HEK293 (cell line): ENCODE results near the gene TRAK1.

ENCODE experiments used
- CTCF ChIA-PET: fragments of 350-600 bp; formaldehyde crosslinking; extraction: SDS; loops from one replicate; lab custom pipeline; 2021; ENCODE audit warnings: antibody characterized with exemption; lab: Yijun Ruan, JAX
- POLR2A ChIA-PET: fragments of 300-600 bp; formaldehyde crosslinking; extraction: SDS; loops from one replicate; lab custom pipeline; 2020; ENCODE audit warnings: antibody characterized with exemption, inconsistent platforms; lab: Yijun Ruan, JAX
- H3K27ac ChIP-seq: fragments of 200-500 bp; sonication (Bioruptor generic); 2 replicates; pipeline ENCODE4 v1.5.1; 2014; ENCODE audit warnings: low read depth, low read length, control low read depth, inconsistent platforms; ENCODE audit errors: extremely low read depth
- H3K36me3 ChIP-seq, 2 experiments: fragments of 200-500 bp in 1 of 2; sonication (Bioruptor generic) in 1 of 2; 1 replicate in 1 of 2; 2 replicates in 1 of 2; pipeline ENCODE4 v1.5.1; 2014 to 2017; ENCODE audit warnings: inconsistent platforms in 2 of 2, low read length in 2 of 2; ENCODE audit not compliant: control insufficient read depth in 2 of 2, insufficient read depth in 1 of 2
- H3K4me1 ChIP-seq: fragments of 200-500 bp; sonication (Bioruptor generic); 2 replicates; pipeline ENCODE4 v1.5.1; 2014; ENCODE audit warnings: mild to moderate bottlenecking, low read length, inconsistent platforms; ENCODE audit not compliant: control insufficient read depth, insufficient read depth
- H3K4me3 ChIP-seq: 2 replicates; pipeline ENCODE4 v1.5.1; 2011; ENCODE audit warnings: low read depth, mild to moderate bottlenecking, control low read depth, low read length, moderate library complexity
- H3K9me3 ChIP-seq: fragments of 200-500 bp; sonication (Bioruptor generic); 2 replicates; pipeline ENCODE4 v1.5.1; 2014; ENCODE audit warnings: low read depth, low read length, inconsistent platforms; ENCODE audit not compliant: control insufficient read depth, insufficient read depth
- GLI4 ChIP-seq: fragments of 450-650 bp; formaldehyde crosslinking; IDR thresholded peaks from 2 replicates; pipeline ENCODE4 v1.5.1; 2016; ENCODE audit warnings: missing biosample characterization, missing genetic modification characterization
- KLF16 ChIP-seq: fragments of 450-650 bp; formaldehyde crosslinking; IDR thresholded peaks from 2 replicates; pipeline ENCODE4 v1.5.1; 2017; ENCODE audit warnings: missing biosample characterization, missing genetic modification characterization
- KLF7 ChIP-seq: fragments of 450-650 bp; formaldehyde crosslinking; IDR thresholded peaks from 2 replicates; pipeline ENCODE4 v1.5.1; 2016; ENCODE audit warnings: missing biosample characterization, missing genetic modification characterization, borderline replicate concordance
- SCRT1 ChIP-seq: fragments of 450-650 bp; formaldehyde crosslinking; IDR thresholded peaks from 2 replicates; pipeline ENCODE4 v1.5.1; 2016; ENCODE audit warnings: missing biosample characterization, missing genetic modification characterization, borderline replicate concordance
- SP7 ChIP-seq: fragments of 450-650 bp; formaldehyde crosslinking; IDR thresholded peaks from 2 replicates; pipeline ENCODE4 v1.5.1; 2016; ENCODE audit warnings: missing biosample characterization, missing genetic modification characterization
- TCF7L2 ChIP-seq: IDR thresholded peaks from 2 replicates; pipeline ENCODE4 v1.6.1; 2011; ENCODE audit warnings: low read depth, mild to moderate bottlenecking, inconsistent platforms, low read length, moderate library complexity, borderline replicate concordance
- ZBTB49 ChIP-seq: fragments of 450-650 bp; formaldehyde crosslinking; IDR thresholded peaks from 2 replicates; pipeline ENCODE4 v1.5.1; 2016; ENCODE audit warnings: missing biosample characterization, missing genetic modification characterization, low read depth
- ZIC2 ChIP-seq: fragments of 450-650 bp; formaldehyde crosslinking; IDR thresholded peaks from 2 replicates; pipeline ENCODE4 v1.5.1; 2016; ENCODE audit warnings: missing biosample characterization, missing genetic modification characterization
- ZNF133 ChIP-seq: fragments of 450-650 bp; formaldehyde crosslinking; IDR thresholded peaks from 2 replicates; pipeline ENCODE4 v1.5.1; 2016; ENCODE audit warnings: missing biosample characterization, missing genetic modification characterization
- ZNF211 ChIP-seq: fragments of 450-650 bp; formaldehyde crosslinking; IDR thresholded peaks from 2 replicates; pipeline ENCODE4 v1.5.1; 2016; ENCODE audit warnings: low read depth, missing biosample characterization, missing genetic modification characterization
- ZNF223 ChIP-seq: fragments of 450-650 bp; formaldehyde crosslinking; IDR thresholded peaks from 2 replicates; pipeline ENCODE4 v1.5.1; 2016; ENCODE audit warnings: missing biosample characterization, missing genetic modification characterization
- ZNF311 ChIP-seq: fragments of 450-650 bp; formaldehyde crosslinking; IDR thresholded peaks from 2 replicates; pipeline ENCODE4 v1.5.1; 2017; ENCODE audit warnings: missing biosample characterization, missing genetic modification characterization, borderline replicate concordance
- ZNF548 ChIP-seq: fragments of 450-650 bp; formaldehyde crosslinking; IDR thresholded peaks from 2 replicates; pipeline ENCODE4 v1.5.1; 2016; ENCODE audit warnings: missing biosample characterization, missing genetic modification characterization
- ZNF558 ChIP-seq: fragments of 450-650 bp; formaldehyde crosslinking; IDR thresholded peaks from 2 replicates; pipeline ENCODE4 v1.5.1; 2016; ENCODE audit warnings: missing biosample characterization, missing genetic modification characterization
- ZNF560 ChIP-seq: fragments of 450-650 bp; formaldehyde crosslinking; IDR thresholded peaks from 2 replicates; pipeline ENCODE4 v1.5.1; 2017; ENCODE audit warnings: missing biosample characterization, missing genetic modification characterization, borderline replicate concordance
- ZNF596 ChIP-seq: fragments of 450-650 bp; IDR thresholded peaks from 2 replicates; pipeline ENCODE4 v1.5.0; 2018; ENCODE audit warnings: missing biosample characterization, mild to moderate bottlenecking, missing genetic modification characterization, moderate library complexity
- ZNF639 ChIP-seq: fragments of 450-650 bp; formaldehyde crosslinking; IDR thresholded peaks from 2 replicates; pipeline ENCODE4 v1.5.1; 2016; ENCODE audit warnings: missing biosample characterization, missing genetic modification characterization
- ZNF658 ChIP-seq: fragments of 450-650 bp; formaldehyde crosslinking; IDR thresholded peaks from 2 replicates; pipeline ENCODE4; 2016; ENCODE audit warnings: missing biosample characterization, missing genetic modification characterization
- ZNF747 ChIP-seq: fragments of 450-650 bp; formaldehyde crosslinking; IDR thresholded peaks from 2 replicates; pipeline ENCODE4 v1.5.1; 2016; ENCODE audit warnings: missing biosample characterization, missing genetic modification characterization
- ZNF768 ChIP-seq: fragments of 450-650 bp; formaldehyde crosslinking; IDR thresholded peaks from 2 replicates; pipeline ENCODE4 v1.5.1; 2018; ENCODE audit warnings: missing biosample characterization, mild to moderate bottlenecking, missing genetic modification characterization
- ZNF777 ChIP-seq: fragments of 450-650 bp; formaldehyde crosslinking; IDR thresholded peaks from 2 replicates; pipeline ENCODE4 v1.5.1; 2017; ENCODE audit warnings: missing biosample characterization, missing genetic modification characterization, borderline replicate concordance
- ZSCAN16 ChIP-seq: fragments of 450-650 bp; formaldehyde crosslinking; IDR thresholded peaks from 2 replicates; pipeline ENCODE4 v1.5.1; 2016; ENCODE audit warnings: missing biosample characterization, missing genetic modification characterization
- TF ChIP-seq, protein P1 (sequence below): fragments of 450-650 bp; formaldehyde crosslinking; IDR thresholded peaks from 2 replicates; pipeline ENCODE4 v1.5.1; 2016; ENCODE audit warnings: missing biosample characterization, missing genetic modification characterization, borderline replicate concordance
- TF ChIP-seq, protein P2 (sequence below): sonication (generic); formaldehyde crosslinking; IDR thresholded peaks from 2 replicates; pipeline ENCODE4 v1.8.1; 2022; ENCODE audit warnings: mild to moderate bottlenecking, moderate library complexity, missing genetic modification reagents

The TRAK1 gene

GRCh38 chr3:42153039-42153438, 61.9 kb downstream of the TRAK1 start:
- TF ChIP-seq ZNF777 (no peak), ZNF133 (no peak), ZNF560 (no peak), TCF7L2 (no peak), ZIC2 (tag by site-specific recombination) (no peak), ZNF558 (tag by site-specific recombination) (no peak), SP7 (no peak), ZNF211 (no peak), SCRT1 (tag by site-specific recombination) (no peak), ZNF639 (no peak), ZNF658 (tag by site-specific recombination) (no peak), ZSCAN16 (tag by site-specific recombination) (no peak)
- TF ChIP-seq, protein P1, sequence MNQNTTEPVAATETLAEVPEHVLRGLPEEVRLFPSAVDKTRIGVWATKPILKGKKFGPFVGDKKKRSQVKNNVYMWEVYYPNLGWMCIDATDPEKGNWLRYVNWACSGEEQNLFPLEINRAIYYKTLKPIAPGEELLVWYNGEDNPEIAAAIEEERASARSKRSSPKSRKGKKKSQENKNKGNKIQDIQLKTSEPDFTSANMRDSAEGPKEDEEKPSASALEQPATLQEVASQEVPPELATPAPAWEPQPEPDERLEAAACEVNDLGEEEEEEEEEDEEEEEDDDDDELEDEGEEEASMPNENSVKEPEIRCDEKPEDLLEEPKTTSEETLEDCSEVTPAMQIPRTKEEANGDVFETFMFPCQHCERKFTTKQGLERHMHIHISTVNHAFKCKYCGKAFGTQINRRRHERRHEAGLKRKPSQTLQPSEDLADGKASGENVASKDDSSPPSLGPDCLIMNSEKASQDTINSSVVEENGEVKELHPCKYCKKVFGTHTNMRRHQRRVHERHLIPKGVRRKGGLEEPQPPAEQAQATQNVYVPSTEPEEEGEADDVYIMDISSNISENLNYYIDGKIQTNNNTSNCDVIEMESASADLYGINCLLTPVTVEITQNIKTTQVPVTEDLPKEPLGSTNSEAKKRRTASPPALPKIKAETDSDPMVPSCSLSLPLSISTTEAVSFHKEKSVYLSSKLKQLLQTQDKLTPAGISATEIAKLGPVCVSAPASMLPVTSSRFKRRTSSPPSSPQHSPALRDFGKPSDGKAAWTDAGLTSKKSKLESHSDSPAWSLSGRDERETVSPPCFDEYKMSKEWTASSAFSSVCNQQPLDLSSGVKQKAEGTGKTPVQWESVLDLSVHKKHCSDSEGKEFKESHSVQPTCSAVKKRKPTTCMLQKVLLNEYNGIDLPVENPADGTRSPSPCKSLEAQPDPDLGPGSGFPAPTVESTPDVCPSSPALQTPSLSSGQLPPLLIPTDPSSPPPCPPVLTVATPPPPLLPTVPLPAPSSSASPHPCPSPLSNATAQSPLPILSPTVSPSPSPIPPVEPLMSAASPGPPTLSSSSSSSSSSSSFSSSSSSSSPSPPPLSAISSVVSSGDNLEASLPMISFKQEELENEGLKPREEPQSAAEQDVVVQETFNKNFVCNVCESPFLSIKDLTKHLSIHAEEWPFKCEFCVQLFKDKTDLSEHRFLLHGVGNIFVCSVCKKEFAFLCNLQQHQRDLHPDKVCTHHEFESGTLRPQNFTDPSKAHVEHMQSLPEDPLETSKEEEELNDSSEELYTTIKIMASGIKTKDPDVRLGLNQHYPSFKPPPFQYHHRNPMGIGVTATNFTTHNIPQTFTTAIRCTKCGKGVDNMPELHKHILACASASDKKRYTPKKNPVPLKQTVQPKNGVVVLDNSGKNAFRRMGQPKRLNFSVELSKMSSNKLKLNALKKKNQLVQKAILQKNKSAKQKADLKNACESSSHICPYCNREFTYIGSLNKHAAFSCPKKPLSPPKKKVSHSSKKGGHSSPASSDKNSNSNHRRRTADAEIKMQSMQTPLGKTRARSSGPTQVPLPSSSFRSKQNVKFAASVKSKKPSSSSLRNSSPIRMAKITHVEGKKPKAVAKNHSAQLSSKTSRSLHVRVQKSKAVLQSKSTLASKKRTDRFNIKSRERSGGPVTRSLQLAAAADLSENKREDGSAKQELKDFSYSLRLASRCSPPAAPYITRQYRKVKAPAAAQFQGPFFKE (tag by site-specific recombination): no peak
- TF ChIP-seq, protein P2, sequence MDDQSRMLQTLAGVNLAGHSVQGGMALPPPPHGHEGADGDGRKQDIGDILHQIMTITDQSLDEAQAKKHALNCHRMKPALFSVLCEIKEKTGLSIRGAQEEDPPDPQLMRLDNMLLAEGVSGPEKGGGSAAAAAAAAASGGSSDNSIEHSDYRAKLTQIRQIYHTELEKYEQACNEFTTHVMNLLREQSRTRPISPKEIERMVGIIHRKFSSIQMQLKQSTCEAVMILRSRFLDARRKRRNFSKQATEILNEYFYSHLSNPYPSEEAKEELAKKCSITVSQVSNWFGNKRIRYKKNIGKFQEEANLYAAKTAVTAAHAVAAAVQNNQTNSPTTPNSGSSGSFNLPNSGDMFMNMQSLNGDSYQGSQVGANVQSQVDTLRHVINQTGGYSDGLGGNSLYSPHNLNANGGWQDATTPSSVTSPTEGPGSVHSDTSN (CRISPR knock-in tag): no peak
- TF ChIP-seq, all 188 proteins: peak for 0
- Histone ChIP-seq H3K36me3 (no peaks in the 10 kb centered on the region), H3K4me1 (no peaks in the 10 kb centered on the region), H3K4me3 (no peak overlapping the region), H3K9me3 (no peaks in the 10 kb centered on the region), H3K27ac (no peak overlapping the region)
- CTCF ChIA-PET: interaction anchor here (1.4 kb wide), 1 partner anchor 38 kb away, joined by 5 read pairs; no protein-coding TSS in a partner anchor
- POLR2A ChIA-PET: no interaction called here

- CTCF ChIA-PET: interaction anchor here (0.6 kb wide), 2 partner anchors 71 to 301 kb away, joined by 3 read pairs; no protein-coding TSS in a partner anchor
- no peaks in the 10 kb centered on the region for H3K36me3 ChIP-seq
- POLR2A ChIA-PET: interaction anchor here (0.7 kb wide), 1 partner anchor 460 kb away, joined by 6 read pairs; no protein-coding TSS in a partner anchor
- no peak overlapping the region for H3K4me3 ChIP-seq
- H3K27ac ChIP-seq: no peak overlapping the region
- 0 out of 2 replicates have a peak, but pooled peaks cover 4% of the 10 kb centered on the region for H3K4me1 ChIP-seq
- no peaks in the 10 kb centered on the region for H3K9me3 ChIP-seq
- no peak for TF ChIP-seq KLF16 (tag by site-specific recombination)
- no peak for TF ChIP-seq ZNF223 (tag by site-specific recombination)
- no peak for TF ChIP-seq ZNF548 (tag by site-specific recombination)
- no peak for TF ChIP-seq GLI4 (tag by site-specific recombination)
- TF ChIP-seq ZNF311 (tag by site-specific recombination): no peak
- TF ChIP-seq ZNF768 (tag by site-specific recombination): no peak
- no peak for TF ChIP-seq ZNF747 (tag by site-specific recombination)
- TF ChIP-seq KLF7 (tag by site-specific recombination): no peak
- no peak for TF ChIP-seq ZNF560
- no peak for TF ChIP-seq ZBTB49 (tag by site-specific recombination)
- no peak for TF ChIP-seq ZNF596 (tag by site-specific recombination)
These were observed 66.7 kb downstream of the TRAK1 start for GRCh38 chr3:42157540-42158538.
